ENCODE measurements around the gene PRDM16. TPM values are rescaled to one million over a fixed set of nuclear protein-coding genes. Genes with fewer than 3 reads are reported as not detected.

Gene PRDM16
- polyA plus RNA-seq: under 1 TPM; 0.15 to 0.28 TPM

DNA sequence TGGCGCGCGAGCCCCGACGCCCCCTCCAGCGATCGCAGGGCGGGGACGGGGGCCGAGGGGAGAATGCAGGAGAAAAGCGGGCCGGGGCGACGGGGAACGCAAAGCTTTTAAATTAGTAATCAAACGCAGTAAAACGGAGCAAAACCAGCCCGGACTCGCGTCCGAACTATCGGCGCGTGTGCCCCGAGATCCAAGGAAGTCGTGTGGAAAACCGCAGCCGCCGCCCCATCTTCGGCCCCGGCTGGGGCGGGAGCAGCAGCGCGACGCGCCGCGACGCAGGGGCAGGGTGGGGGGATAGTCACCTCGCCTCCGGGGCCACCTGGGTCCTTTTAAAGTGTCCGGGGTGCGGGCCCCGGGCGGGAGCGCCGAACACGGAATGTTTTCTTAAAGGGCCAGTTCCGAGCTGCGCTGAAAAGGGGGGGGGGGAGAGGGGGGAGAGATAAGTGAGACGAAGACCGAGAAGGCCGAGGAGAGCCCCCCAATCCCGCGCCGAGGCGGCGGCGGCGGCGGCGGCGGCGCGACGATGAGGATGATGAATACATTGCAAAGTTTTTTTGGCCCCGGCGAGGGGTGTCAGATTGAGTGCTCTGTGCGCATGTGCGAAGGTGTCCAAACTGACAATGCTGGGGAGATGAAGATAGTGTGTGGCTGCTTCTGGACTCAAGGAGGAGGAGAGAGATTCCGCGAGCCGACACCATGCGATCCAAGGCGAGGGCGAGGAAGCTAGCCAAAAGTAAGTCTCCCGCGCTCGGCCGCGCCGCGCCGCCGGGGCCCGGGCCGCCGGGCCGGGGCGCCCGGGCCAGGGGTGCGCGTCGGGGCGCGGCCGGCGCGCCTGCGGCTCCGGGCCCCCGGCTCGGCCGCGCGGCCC, at the start of gene PRDM16:
TSS of gene PRDM16 (plus strand) at position 640 of the 868 bp plus-strand sequence. CDS start at position 697, 57 bp downstream.
- no peaks in the 10 kb centered on the region for H3K9me3 ChIP-seq (ENCODE audit: control insufficient read depth in 2 of 2, insufficient read depth in 1 of 2, low read depth in 1 of 2, low read length in 1 of 2)
- 1% methylated on average over 73 to 106 of the region's 106 CpGs for WGBS, 2 donors
- H3K36me3 ChIP-seq (ENCODE audit: control insufficient read depth in 2 of 2, insufficient read depth in 2 of 2, low read length in 1 of 2): no peaks in the 10 kb centered on the region
- H3K27me3 ChIP-seq (ENCODE audit: control insufficient read depth in 1 of 2, insufficient read depth in 2 of 2, low read length in 2 of 2): peaks cover 6 to 39% of the 10 kb centered on the region in 2 donors
- peaks cover 0 to 4% of the 10 kb centered on the region in 2 donors for H3K4me1 ChIP-seq (ENCODE audit: control insufficient read depth in 2 of 2, insufficient read depth in 2 of 2, low read length in 1 of 2)
- H3K27ac ChIP-seq (ENCODE audit: low read depth in 2 of 2, low read length in 1 of 2): peak within 1 kb of the TSS in 1 of 2 donors; percentile 25
- peak within 1 kb of the TSS; percentile 54 to 58 for H3K4me3 ChIP-seq (ENCODE audit: low read depth in 1 of 2, low read length in 2 of 2)

GRCh38 chr1:3019516-3020051, 49.4 kb upstream of the PRDM16 start:
- Histone ChIP-seq H3K27me3 (ENCODE audit: control insufficient read depth in 1 of 2, insufficient read depth in 2 of 2, low read length in 2 of 2) (no peaks in the 10 kb centered on the region), H3K4me1 (ENCODE audit: control insufficient read depth in 2 of 2, insufficient read depth in 2 of 2, low read length in 1 of 2) (no peaks in the 10 kb centered on the region), H3K4me3 (ENCODE audit: low read depth in 1 of 2, low read length in 2 of 2) (no peak overlapping the region), H3K36me3 (ENCODE audit: control insufficient read depth in 2 of 2, insufficient read depth in 2 of 2, low read length in 1 of 2) (no peaks in the 10 kb centered on the region), H3K9me3 (ENCODE audit: control insufficient read depth in 2 of 2, insufficient read depth in 1 of 2, low read depth in 1 of 2, low read length in 1 of 2) (no peaks in the 10 kb centered on the region), H3K27ac (ENCODE audit: low read depth in 2 of 2, low read length in 1 of 2) (no peak overlapping the region)
- WGBS, 2 donors: 89 to 92% methylated on average over 24 of the region's 24 CpGs

DNA sequence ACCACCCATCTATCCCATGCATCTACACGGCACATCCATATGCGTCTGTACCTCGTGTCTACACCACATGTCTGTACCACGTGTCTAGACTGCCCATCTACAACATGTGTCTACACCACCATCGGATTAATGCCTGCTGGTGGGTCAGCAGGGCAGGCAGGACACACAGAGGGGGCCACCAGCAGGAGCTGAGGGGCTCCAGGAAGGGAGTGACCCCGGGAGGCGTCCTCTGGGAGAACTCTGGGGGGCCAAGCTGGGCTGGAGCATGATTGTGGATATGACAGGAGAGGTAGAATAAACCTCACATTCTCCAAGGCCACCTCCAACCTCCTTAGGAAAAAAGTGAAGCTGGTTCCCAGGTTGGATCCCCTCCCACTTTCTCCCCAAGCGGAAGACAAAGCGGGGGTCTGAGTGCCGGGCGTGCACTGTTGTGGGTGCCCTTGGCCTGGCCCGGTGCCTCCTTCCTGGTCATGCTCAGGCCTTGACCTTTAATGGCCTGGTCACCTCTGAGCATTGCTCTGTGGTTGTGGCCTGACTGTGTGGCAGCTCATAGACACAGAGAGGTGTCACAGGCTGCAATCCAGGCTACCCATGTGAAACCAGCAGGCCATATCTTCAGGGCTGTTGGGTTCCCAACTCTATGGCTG, 48.6 kb upstream of the PRDM16 start:
- 88 to 90% methylated on average over 12 of the region's 12 CpGs for WGBS, 2 donors
- H3K27ac ChIP-seq (ENCODE audit: low read depth in 2 of 2, low read length in 1 of 2): no peak overlapping the region
- H3K27me3 ChIP-seq (ENCODE audit: control insufficient read depth in 1 of 2, insufficient read depth in 2 of 2, low read length in 2 of 2): no peaks in the 10 kb centered on the region
- no peak overlapping the region for H3K4me3 ChIP-seq (ENCODE audit: low read depth in 1 of 2, low read length in 2 of 2)
- H3K36me3 ChIP-seq (ENCODE audit: control insufficient read depth in 2 of 2, insufficient read depth in 2 of 2, low read length in 1 of 2): no peaks in the 10 kb centered on the region
- no peaks in the 10 kb centered on the region for H3K9me3 ChIP-seq (ENCODE audit: control insufficient read depth in 2 of 2, insufficient read depth in 1 of 2, low read depth in 1 of 2, low read length in 1 of 2)
- no peaks in the 10 kb centered on the region for H3K4me1 ChIP-seq (ENCODE audit: control insufficient read depth in 2 of 2, insufficient read depth in 2 of 2, low read length in 1 of 2)

GRCh38 chr1:3021233-3021671, 47.8 kb upstream of the PRDM16 start, which contains the start of gene ACTRT2:
Gene ACTRT2, plus strand, starts transcription at chr1:3021467. Its CDS starts 220 bp downstream, at chr1:3021687.
- 50 to 64% methylated on average over 8 of the region's 8 CpGs for WGBS, 2 donors
- no peaks in the 10 kb centered on the region for H3K4me1 ChIP-seq (ENCODE audit: control insufficient read depth in 2 of 2, insufficient read depth in 2 of 2, low read length in 1 of 2)
- no peaks in the 10 kb centered on the region for H3K27me3 ChIP-seq (ENCODE audit: control insufficient read depth in 1 of 2, insufficient read depth in 2 of 2, low read length in 2 of 2)
- H3K4me3 ChIP-seq (ENCODE audit: low read depth in 1 of 2, low read length in 2 of 2): no peak within 1 kb of the TSS
- no peak within 1 kb of the TSS for H3K27ac ChIP-seq (ENCODE audit: low read depth in 2 of 2, low read length in 1 of 2)
- no peaks in the 10 kb centered on the region for H3K9me3 ChIP-seq (ENCODE audit: control insufficient read depth in 2 of 2, insufficient read depth in 1 of 2, low read depth in 1 of 2, low read length in 1 of 2)
- no peaks in the 10 kb centered on the region for H3K36me3 ChIP-seq (ENCODE audit: control insufficient read depth in 2 of 2, insufficient read depth in 2 of 2, low read length in 1 of 2)

GRCh38 chr1:3021801-3022401, 47.1 kb upstream of the PRDM16 start:
- Histone ChIP-seq H3K4me3 (ENCODE audit: low read depth in 1 of 2, low read length in 2 of 2) (no peak overlapping the region), H3K27me3 (ENCODE audit: control insufficient read depth in 1 of 2, insufficient read depth in 2 of 2, low read length in 2 of 2) (no peaks in the 10 kb centered on the region), H3K36me3 (ENCODE audit: control insufficient read depth in 2 of 2, insufficient read depth in 2 of 2, low read length in 1 of 2) (no peaks in the 10 kb centered on the region), H3K27ac (ENCODE audit: low read depth in 2 of 2, low read length in 1 of 2) (no peak overlapping the region), H3K4me1 (ENCODE audit: control insufficient read depth in 2 of 2, insufficient read depth in 2 of 2, low read length in 1 of 2) (no peaks in the 10 kb centered on the region), H3K9me3 (ENCODE audit: control insufficient read depth in 2 of 2, insufficient read depth in 1 of 2, low read depth in 1 of 2, low read length in 1 of 2) (no peaks in the 10 kb centered on the region)
- 88 to 89% methylated on average over 28 of the region's 28 CpGs for WGBS, 2 donors

GRCh38 chr1:3022511-3022973, 46.5 kb upstream of the PRDM16 start:
- no peaks in the 10 kb centered on the region for H3K27me3 ChIP-seq (ENCODE audit: control insufficient read depth in 1 of 2, insufficient read depth in 2 of 2, low read length in 2 of 2)
- no peaks in the 10 kb centered on the region for H3K36me3 ChIP-seq (ENCODE audit: control insufficient read depth in 2 of 2, insufficient read depth in 2 of 2, low read length in 1 of 2)
- no peaks in the 10 kb centered on the region for H3K9me3 ChIP-seq (ENCODE audit: control insufficient read depth in 2 of 2, insufficient read depth in 1 of 2, low read depth in 1 of 2, low read length in 1 of 2)
- WGBS, 2 donors: 91 to 95% methylated on average over 18 of the region's 18 CpGs
- H3K4me1 ChIP-seq (ENCODE audit: control insufficient read depth in 2 of 2, insufficient read depth in 2 of 2, low read length in 1 of 2): no peaks in the 10 kb centered on the region
- no peak overlapping the region for H3K27ac ChIP-seq (ENCODE audit: low read depth in 2 of 2, low read length in 1 of 2)
- H3K4me3 ChIP-seq (ENCODE audit: low read depth in 1 of 2, low read length in 2 of 2): no peak overlapping the region

GRCh38 chr1:3022976-3023375, 46.0 kb upstream of the PRDM16 start:
- H3K9me3 ChIP-seq (ENCODE audit: control insufficient read depth in 2 of 2, insufficient read depth in 1 of 2, low read depth in 1 of 2, low read length in 1 of 2): no peaks in the 10 kb centered on the region
- H3K27me3 ChIP-seq (ENCODE audit: control insufficient read depth in 1 of 2, insufficient read depth in 2 of 2, low read length in 2 of 2): no peaks in the 10 kb centered on the region
- no peaks in the 10 kb centered on the region for H3K36me3 ChIP-seq (ENCODE audit: control insufficient read depth in 2 of 2, insufficient read depth in 2 of 2, low read length in 1 of 2)
- H3K27ac ChIP-seq (ENCODE audit: low read depth in 2 of 2, low read length in 1 of 2): no peak overlapping the region
- H3K4me3 ChIP-seq (ENCODE audit: low read depth in 1 of 2, low read length in 2 of 2): no peak overlapping the region
- 63 to 72% methylated on average over 14 of the region's 14 CpGs for WGBS, 2 donors
- no peaks in the 10 kb centered on the region for H3K4me1 ChIP-seq (ENCODE audit: control insufficient read depth in 2 of 2, insufficient read depth in 2 of 2, low read length in 1 of 2)

DNA sequence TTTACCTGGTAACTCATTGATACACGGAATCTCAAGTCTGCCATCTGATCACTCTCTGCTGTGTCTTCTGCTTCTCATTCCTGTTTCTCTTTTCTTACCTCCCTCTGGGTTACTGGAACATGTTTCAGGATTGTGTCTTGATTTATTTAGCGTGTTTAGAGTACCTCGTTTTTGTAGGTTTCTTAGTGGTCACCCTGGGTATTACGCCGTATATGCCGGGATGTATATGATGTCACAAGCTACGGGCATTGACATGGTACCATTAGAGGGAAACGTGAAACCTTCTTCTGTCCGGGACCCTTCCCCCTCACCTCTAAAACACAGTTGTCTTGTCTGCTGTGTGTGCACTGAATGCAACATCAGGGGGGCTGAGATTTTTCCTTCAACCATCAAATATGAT, 45.0 kb upstream of the PRDM16 start:
- WGBS, 2 donors: 76 to 78% methylated on average over 9 of the region's 9 CpGs
- peaks cover 0 to 3% of the 10 kb centered on the region in 2 donors for H3K27me3 ChIP-seq (ENCODE audit: control insufficient read depth in 1 of 2, insufficient read depth in 2 of 2, low read length in 2 of 2)

GRCh38 chr1:3024588-3024987, 44.4 kb upstream of the PRDM16 start:
- Histone ChIP-seq H3K9me3 (ENCODE audit: control insufficient read depth in 2 of 2, insufficient read depth in 1 of 2, low read depth in 1 of 2, low read length in 1 of 2) (no peaks in the 10 kb centered on the region), H3K27me3 (ENCODE audit: control insufficient read depth in 1 of 2, insufficient read depth in 2 of 2, low read length in 2 of 2) (peaks cover 0 to 3% of the 10 kb centered on the region in 2 donors), H3K4me1 (ENCODE audit: control insufficient read depth in 2 of 2, insufficient read depth in 2 of 2, low read length in 1 of 2) (no peaks in the 10 kb centered on the region), H3K36me3 (ENCODE audit: control insufficient read depth in 2 of 2, insufficient read depth in 2 of 2, low read length in 1 of 2) (no peaks in the 10 kb centered on the region), H3K27ac (ENCODE audit: low read depth in 2 of 2, low read length in 1 of 2) (no peak overlapping the region), H3K4me3 (ENCODE audit: low read depth in 1 of 2, low read length in 2 of 2) (no peak overlapping the region)
- WGBS, 2 donors: 85 to 92% methylated on average over 11 of the region's 11 CpGs

More for the DNA sequence above, 45.0 kb upstream of the PRDM16 start:
- Histone ChIP-seq H3K9me3 (ENCODE audit: control insufficient read depth in 2 of 2, insufficient read depth in 1 of 2, low read depth in 1 of 2, low read length in 1 of 2) (no peaks in the 10 kb centered on the region), H3K36me3 (ENCODE audit: control insufficient read depth in 2 of 2, insufficient read depth in 2 of 2, low read length in 1 of 2) (no peaks in the 10 kb centered on the region), H3K4me1 (ENCODE audit: control insufficient read depth in 2 of 2, insufficient read depth in 2 of 2, low read length in 1 of 2) (no peaks in the 10 kb centered on the region), H3K27ac (ENCODE audit: low read depth in 2 of 2, low read length in 1 of 2) (no peak overlapping the region), H3K4me3 (ENCODE audit: low read depth in 1 of 2, low read length in 2 of 2) (no peak overlapping the region)

All from esophagus (tissue), 2 donors.